Breast epithelium (tissue), 4 donors: ENCODE measurements around the gene SLBP. TPM values are rescaled to one million over a fixed set of nuclear protein-coding genes. Genes with fewer than 3 reads are reported as not detected.
"Not testable (repeated sequence)": the region's sequence is repeated elsewhere in the genome, so short reads cannot be mapped to it uniquely, and the experiment has no call there.

ENCODE experiments used
- DNase-seq, 2 donors: peaks; one replicate each; pipeline ENCODE4 v3.0.0-alpha.2; 2019; ENCODE audit warnings: low spot score in 2 of 2
- H3K27ac ChIP-seq, 2 donors: fragments of 200-600 bp; sonication (generic) in 1 of 2; one replicate each; pipeline ENCODE4 v1.5.1; 2016 to 2019; ENCODE audit warnings: mild to moderate bottlenecking in 1 of 2
- H3K27me3 ChIP-seq, 2 donors: fragments of 200-600 bp; sonication (generic) in 1 of 2; one replicate each; pipeline versions ENCODE4 v1.5.1 to v1.6.0; 2017 to 2019; ENCODE audit warnings: control low read depth in 1 of 2, mild to moderate bottlenecking in 1 of 2
- H3K36me3 ChIP-seq: fragments of 200-600 bp; one replicate; pipeline ENCODE4 v1.5.1; 2019
- H3K4me1 ChIP-seq, 2 donors: fragments of 200-600 bp; sonication (generic); one replicate each; pipeline ENCODE4 v1.5.1; 2016 to 2019; ENCODE audit warnings: control low read depth in 1 of 2
- H3K4me3 ChIP-seq, 3 donors: fragments of 200-600 bp; sonication (generic); 1 replicate in 2 of 3; 2 replicates in 1 of 3; pipeline ENCODE4 v1.5.1; 2016 to 2019; ENCODE audit warnings: mild to moderate bottlenecking in 3 of 3, moderate library complexity in 2 of 3
- H3K9me3 ChIP-seq, 2 donors: fragments of 200-600 bp; sonication (generic) in 1 of 2; one replicate each; pipeline ENCODE4 v1.5.1; 2016 to 2019; ENCODE audit warnings: control low read depth in 1 of 2
- POLR2A ChIP-seq: fragments of 450-650 bp; IDR thresholded peaks from one replicate; pipeline ENCODE4 v1.6.1; 2016; ENCODE audit warnings: antibody characterized with exemption, mild to moderate bottlenecking, moderate library complexity
- POLR2AphosphoS5 ChIP-seq, 3 donors: sonication (generic); formaldehyde crosslinking; IDR thresholded peaks; one replicate each; pipeline ENCODE4 v1.6.1; 2017; ENCODE audit warnings: antibody characterized with exemption in 3 of 3
- intact Hi-C: fragments of 100-400 bp; cut with DNase I; formaldehyde crosslinking; loops from one replicate; pipeline ENCODE4 v1.15.1; 2023; ENCODE audit warnings: low total_unique reads
- total RNA-seq, 3 donors: library from RNA; depleted of rRNA; stranded (reverse); fragments of >200 nt; gene quantifications; one replicate each; pipeline ENCODE4 v1.1.0, GENCODE V29; 2016
- TF ChIP-seq, protein P1 (sequence below), 3 donors: fragments of 450-650 bp; IDR thresholded peaks; one replicate each; pipeline ENCODE4 v1.5.1; 2016 to 2017; ENCODE audit warnings: antibody characterized with exemption in 3 of 3, mild to moderate bottlenecking in 3 of 3, moderate library complexity in 3 of 3

SLBP gene
- total RNA-seq, 3 donors from 2014 or later: 45.1 to 52.0 (median 45.6) TPM

DNA sequence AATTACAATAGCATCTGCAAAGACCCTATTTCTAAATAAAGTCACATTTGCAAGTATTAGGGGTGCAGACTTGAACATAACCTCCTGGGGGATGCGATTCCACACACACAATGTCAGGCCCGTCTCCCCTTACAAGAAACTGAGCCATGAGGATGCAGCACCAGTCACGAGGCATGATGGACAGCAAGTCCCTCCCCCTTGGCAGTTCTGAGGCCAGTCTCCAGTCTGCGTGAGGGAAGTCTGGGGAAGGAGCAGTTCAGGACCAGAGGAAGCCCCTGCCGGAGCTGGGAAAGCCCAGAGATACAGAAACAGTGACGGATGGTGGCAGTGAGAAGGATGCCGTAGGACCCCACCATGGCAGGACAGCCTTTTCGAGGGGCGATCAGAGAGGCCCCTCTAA, 37.4 kb downstream of the SLBP start:
- H3K4me3 ChIP-seq: no peak overlapping the region
- no peaks in the 10 kb centered on the region for H3K4me1 ChIP-seq
- no peaks in the 10 kb centered on the region for H3K27me3 ChIP-seq
- H3K27ac ChIP-seq: no peak overlapping the region
- TF ChIP-seq POLR2AphosphoS5 (IDR thresholded peaks at IDR 0.05) (no peak), POLR2A (no peak)
- TF ChIP-seq, protein P1, sequence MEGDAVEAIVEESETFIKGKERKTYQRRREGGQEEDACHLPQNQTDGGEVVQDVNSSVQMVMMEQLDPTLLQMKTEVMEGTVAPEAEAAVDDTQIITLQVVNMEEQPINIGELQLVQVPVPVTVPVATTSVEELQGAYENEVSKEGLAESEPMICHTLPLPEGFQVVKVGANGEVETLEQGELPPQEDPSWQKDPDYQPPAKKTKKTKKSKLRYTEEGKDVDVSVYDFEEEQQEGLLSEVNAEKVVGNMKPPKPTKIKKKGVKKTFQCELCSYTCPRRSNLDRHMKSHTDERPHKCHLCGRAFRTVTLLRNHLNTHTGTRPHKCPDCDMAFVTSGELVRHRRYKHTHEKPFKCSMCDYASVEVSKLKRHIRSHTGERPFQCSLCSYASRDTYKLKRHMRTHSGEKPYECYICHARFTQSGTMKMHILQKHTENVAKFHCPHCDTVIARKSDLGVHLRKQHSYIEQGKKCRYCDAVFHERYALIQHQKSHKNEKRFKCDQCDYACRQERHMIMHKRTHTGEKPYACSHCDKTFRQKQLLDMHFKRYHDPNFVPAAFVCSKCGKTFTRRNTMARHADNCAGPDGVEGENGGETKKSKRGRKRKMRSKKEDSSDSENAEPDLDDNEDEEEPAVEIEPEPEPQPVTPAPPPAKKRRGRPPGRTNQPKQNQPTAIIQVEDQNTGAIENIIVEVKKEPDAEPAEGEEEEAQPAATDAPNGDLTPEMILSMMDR (IDR thresholded peaks at IDR 0.05): no peak
- intact Hi-C loops: no loop called here
- no peaks in the 10 kb centered on the region for H3K9me3 ChIP-seq
- no peak for DNase-seq
- no peaks in the 10 kb centered on the region for H3K36me3 ChIP-seq

DNA sequence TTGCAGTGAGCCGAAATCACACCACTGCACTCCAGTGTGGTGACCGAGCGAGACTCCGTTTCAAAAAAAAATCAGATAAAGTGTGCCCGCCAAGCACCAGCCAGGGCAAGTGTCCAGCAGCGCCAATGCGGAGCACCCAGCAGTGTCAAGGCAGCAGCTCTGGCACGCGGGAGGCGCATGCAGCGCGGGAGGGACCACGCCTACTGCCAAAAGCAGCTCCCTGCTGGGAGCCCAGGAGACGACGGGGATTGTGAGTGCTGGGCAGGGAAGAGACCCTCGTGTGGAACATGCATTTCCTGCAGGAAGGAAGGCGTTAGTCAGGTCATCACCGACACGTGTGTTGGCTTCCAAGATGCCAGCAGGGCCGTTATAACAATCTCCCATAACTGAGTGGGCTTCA, 38.4 kb downstream of the SLBP start:
- intact Hi-C loops: no loop called here
- no peak overlapping the region for H3K27ac ChIP-seq
- H3K9me3 ChIP-seq: no peaks in the 10 kb centered on the region
- no peak for DNase-seq
- H3K36me3 ChIP-seq: no peaks in the 10 kb centered on the region
- no peak for TF ChIP-seq POLR2AphosphoS5 (IDR thresholded peaks at IDR 0.05)
- TF ChIP-seq, protein P1 (IDR thresholded peaks at IDR 0.05): no peak
- TF ChIP-seq POLR2A: no peak
- no peak overlapping the region for H3K4me3 ChIP-seq
- no peaks in the 10 kb centered on the region for H3K27me3 ChIP-seq
- H3K4me1 ChIP-seq: no peaks in the 10 kb centered on the region

DNA sequence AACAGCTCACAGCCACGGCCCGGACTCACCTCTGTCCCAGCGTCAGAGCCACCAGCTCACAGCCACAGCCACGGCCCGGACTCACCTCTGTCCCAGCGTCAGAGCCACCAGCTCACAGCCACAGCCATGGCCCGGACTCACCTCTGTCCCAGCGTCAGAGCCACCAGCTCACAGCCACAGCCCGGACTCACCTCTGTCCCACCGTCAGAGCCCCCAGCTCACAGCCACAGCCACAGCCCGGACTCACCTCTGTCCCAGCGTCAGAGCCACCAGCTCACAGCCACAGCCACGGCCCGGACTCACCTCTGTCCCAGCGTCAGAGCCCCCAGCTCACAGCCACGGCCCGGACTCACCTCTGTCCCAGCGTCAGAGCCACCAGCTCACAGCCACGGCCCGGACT, 41.1 kb downstream of the SLBP start:
- intact Hi-C loops, H3K9me3 ChIP-seq, H3K27me3 ChIP-seq, H3K27ac ChIP-seq, H3K36me3 ChIP-seq, DNase-seq, H3K4me1 ChIP-seq, H3K4me3 ChIP-seq: not testable (repeated sequence)

DNA sequence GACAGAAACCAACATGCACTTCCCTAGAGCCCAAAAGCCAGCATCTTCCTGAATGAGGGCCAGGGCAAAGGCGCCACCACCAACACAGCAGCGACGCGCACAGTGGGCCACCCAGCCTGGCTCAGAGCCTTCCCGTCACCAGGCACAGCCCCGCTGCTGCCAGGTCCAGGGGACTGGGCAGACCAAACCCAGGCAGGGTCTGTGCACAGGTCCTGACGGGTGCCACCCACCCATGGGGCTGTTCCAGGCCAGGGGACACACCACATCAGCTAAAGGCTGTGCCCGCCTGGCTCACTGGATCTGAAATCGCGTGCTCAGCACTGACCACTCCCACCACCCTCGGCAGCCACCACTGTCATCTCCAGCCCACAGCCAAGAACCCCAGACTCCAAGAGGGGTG, 41.8 kb downstream of the SLBP start:
- Histone ChIP-seq H3K36me3 (no peaks in the 10 kb centered on the region), H3K27ac (no peak overlapping the region), H3K27me3 (no peaks in the 10 kb centered on the region), H3K4me3 (no peak overlapping the region), H3K4me1 (no peaks in the 10 kb centered on the region), H3K9me3 (no peaks in the 10 kb centered on the region)
- intact Hi-C loops: no loop called here
- no peak for TF ChIP-seq POLR2A
- TF ChIP-seq POLR2AphosphoS5 (IDR thresholded peaks at IDR 0.05): no peak
- TF ChIP-seq, protein P1 (IDR thresholded peaks at IDR 0.05): no peak
- DNase-seq: no peak

DNA sequence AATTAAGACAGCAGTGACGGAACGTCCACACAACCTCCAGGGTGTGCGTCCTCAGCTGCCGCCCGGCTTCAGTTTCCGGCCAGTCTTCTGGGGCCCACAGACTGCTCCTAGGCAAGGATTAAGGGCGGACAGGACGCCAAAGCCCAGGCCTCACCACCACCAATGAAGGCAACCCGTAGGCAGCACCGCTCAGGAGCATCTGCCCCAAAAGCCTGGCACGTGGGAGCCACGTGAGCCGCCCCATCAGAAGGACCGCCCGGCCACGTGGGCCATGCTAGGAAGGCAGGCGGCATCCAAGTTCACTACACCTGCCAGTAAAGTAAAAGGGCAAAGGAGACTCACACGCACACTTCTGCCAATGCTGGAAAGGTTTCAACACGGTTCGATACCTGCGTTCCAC, 42.3 kb downstream of the SLBP start:
- DNase-seq: no peak
- no peaks in the 10 kb centered on the region for H3K4me1 ChIP-seq
- H3K4me3 ChIP-seq: no peak overlapping the region
- intact Hi-C loops: no loop called here
- H3K36me3 ChIP-seq: no peaks in the 10 kb centered on the region
- TF ChIP-seq, protein P1 (IDR thresholded peaks at IDR 0.05): no peak
- TF ChIP-seq POLR2AphosphoS5 (IDR thresholded peaks at IDR 0.05) (no peak), POLR2A (no peak)
- no peak overlapping the region for H3K27ac ChIP-seq
- H3K27me3 ChIP-seq: no peaks in the 10 kb centered on the region
- H3K9me3 ChIP-seq: no peaks in the 10 kb centered on the region

DNA sequence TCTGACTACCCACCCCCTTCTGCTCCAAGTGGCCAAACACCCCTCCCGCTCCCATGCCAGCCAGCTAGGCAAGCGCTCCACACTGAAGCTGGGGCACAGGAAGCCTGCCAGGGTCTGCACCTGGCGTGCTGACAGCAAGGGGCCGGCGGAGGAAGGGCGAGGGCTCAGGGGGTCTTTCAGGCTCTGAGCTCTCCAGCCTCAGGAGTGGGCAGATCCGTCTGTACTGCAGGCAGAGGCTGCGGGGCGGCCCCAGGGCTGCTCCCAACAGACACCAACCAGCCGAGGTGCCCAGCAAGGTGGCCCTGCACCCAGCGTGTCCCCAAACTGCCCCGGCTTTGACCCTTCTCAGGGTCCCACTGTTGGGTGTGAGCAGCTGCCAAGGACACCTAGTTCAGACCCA, 42.8 kb downstream of the SLBP start:
- TF ChIP-seq, protein P1 (IDR thresholded peaks at IDR 0.05): no peak
- no peak for TF ChIP-seq POLR2AphosphoS5 (IDR thresholded peaks at IDR 0.05)
- no peak for TF ChIP-seq POLR2A
- no peak overlapping the region for H3K4me3 ChIP-seq
- no peak overlapping the region for H3K27ac ChIP-seq
- no peaks in the 10 kb centered on the region for H3K9me3 ChIP-seq
- no peaks in the 10 kb centered on the region for H3K27me3 ChIP-seq
- no peaks in the 10 kb centered on the region for H3K4me1 ChIP-seq
- DNase-seq: no peak
- H3K36me3 ChIP-seq: no peaks in the 10 kb centered on the region
- intact Hi-C loops: no loop called here
